GM10266 (cell line): Measurements from ENCODE around the gene SRP68.

Source experiments
- DNase-seq: peaks from one replicate; pipeline ENCODE4 v3.0.0; 2012; ENCODE audit errors: extremely low spot score
- CTCF ChIP-seq: IDR thresholded peaks from 2 replicates; pipeline ENCODE4 v1.5.1; 2012; ENCODE audit warnings: mild to moderate bottlenecking, low read depth; ENCODE audit not compliant: control insufficient read depth, insufficient read depth; ENCODE audit errors: missing control alignments

The SRP68 gene

DNA sequence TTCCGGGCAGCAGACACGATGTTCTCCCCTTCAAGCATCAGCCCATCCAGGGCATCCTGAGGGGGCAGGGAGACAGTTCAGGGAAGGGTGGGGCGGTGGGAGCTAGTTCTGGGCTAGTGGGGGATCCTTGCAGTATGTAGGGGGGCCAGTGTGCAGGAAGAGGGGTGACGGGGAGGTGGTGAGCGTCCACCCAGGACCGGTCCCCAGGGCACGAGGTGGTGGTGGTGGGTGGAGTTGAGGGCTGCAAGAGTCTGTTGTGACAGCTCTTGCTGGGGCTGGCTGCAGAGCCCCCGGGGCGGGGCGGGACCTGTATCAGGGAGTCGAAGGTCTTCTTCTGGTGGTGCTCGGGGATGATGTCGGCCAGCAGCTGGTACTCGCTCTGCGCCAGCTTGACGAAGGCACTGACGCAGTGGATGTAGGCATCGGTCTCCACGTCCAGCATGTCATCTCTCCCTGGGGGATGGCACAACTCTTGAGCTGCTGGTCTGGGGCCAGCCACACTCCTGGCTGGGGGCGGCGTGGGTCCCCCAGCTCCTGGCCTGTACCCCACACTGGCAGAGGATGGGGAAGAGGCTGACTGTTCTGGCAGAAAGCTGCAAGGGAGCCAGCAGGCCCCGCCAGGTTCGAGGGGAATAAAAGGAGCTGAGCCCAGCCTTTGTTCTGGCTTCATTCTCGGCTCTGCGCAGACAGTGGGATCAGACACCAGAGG, 16.7 kb upstream of the SRP68 start:
- no peak for DNase-seq
- TF ChIP-seq CTCF = no peak

DNA sequence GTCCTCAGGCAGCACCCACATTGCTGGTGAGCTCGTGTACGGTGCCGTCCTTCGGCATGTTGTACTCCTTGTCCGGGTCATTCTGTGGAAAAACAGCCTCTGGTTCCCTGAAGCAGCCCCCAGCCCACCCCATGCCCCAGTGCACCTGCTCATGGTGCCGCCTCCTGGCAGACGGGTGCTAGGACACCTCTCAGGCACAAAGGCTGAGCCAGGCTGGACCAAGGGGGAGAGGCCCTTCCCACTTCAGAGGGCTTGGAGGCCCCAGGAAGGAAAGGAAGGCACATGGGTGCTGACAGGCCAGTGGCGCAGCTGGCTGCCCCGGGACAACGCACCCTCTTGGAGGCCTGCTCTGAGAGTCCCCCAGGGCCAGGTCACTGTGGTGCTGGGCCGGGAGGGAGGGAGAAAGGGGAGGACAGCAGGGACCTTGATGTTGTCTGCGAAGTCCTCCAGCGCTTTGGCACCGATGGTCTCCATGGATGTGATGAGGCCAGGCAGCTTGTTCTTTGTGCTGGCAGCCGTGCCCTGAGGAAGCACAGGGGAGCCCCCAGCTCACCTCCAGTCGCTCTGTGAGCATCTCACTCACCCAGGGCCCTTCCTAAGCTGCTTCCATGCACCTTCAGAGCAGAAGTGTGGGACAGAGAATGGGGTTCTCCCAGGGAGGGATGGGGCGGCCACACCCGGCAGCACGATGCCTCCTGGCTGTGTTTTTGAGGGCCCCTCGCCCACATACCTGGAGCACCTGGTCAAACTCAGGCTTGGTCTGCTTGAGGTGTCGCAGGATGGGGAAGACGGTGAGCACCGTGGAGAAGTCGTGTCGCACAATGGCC, 15.9 kb upstream of the SRP68 start:
- DNase-seq = no peak
- TF ChIP-seq CTCF = no peak

- no peak for TF ChIP-seq CTCF
- no peak for DNase-seq
These were observed 15.2 kb upstream of the SRP68 start for GRCh38 chr17:76087531-76087930.

DNA sequence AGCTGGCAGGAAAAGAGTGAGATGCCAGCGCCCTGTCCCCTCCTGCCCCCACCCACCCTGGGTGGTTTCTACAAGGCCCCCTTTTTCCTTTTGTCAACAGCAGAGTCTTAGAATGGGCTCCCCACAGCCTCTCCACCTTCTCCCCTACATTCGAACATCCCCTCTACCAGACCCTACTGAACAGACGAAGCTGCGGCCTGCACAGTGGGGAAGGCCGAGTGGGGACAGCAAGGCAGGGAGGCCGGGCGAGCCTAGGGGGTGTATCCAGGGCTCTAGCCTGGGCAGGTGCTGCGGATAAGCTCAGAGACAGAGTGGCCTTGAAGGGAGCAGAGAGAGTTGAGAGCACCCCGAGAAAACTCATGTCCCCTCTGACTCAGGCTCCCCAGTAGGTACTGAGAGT, 14.1 kb upstream of the SRP68 start:
- no peak for TF ChIP-seq CTCF
- DNase-seq = no peak

GRCh38 chr17:76085731-76086366, 13.5 kb upstream of the SRP68 start:
- no peak for TF ChIP-seq CTCF
- DNase-seq = no peak

DNA sequence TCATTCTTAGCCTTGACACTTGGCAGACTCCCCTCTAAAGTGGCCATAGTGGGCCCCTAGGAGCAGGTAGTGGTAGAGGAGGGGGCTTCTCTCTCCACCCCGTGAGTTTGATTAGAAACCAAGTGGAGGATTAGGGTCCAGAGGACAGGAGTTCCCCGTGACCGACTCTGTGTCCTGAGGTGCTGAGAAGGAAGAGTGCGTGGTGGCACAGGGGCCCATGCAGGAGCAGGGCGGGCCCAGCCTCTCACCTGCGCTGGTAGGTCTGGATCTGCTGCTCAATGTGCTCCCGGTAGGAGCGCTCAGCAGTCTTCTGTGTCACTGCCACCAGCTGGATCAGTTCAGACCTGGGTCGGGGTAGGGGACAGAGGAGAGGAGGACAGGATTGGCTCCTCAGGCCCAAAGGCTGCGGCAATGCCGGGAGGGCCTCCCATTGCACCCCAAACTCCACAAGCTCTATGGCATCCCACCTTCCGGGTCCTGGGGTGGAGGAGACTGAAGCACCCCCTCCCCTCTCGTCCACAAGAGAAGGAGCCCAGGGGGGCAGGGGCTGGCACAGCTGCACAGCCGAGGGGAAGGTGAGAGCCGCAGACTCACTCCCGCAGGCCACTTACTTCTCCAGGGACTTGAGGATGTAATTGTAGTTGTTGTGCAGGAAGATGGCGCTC, 12.9 kb upstream of the SRP68 start:
- no peak for TF ChIP-seq CTCF
- DNase-seq = no peak
